GM19455 (cell line): ENCODE results near the gene MPP3.
"Not testable (repeated sequence)": the region's sequence is repeated elsewhere in the genome, so short reads cannot be mapped to it uniquely, and the experiment has no call there.

Experiments
- ATAC-seq: cut with Tn5 transposase; IDR thresholded peaks from one replicate; pipeline ENCODE4 v1.9.1; 2021; ENCODE audit not compliant: unreplicated experiment

The MPP3 gene

DNA sequence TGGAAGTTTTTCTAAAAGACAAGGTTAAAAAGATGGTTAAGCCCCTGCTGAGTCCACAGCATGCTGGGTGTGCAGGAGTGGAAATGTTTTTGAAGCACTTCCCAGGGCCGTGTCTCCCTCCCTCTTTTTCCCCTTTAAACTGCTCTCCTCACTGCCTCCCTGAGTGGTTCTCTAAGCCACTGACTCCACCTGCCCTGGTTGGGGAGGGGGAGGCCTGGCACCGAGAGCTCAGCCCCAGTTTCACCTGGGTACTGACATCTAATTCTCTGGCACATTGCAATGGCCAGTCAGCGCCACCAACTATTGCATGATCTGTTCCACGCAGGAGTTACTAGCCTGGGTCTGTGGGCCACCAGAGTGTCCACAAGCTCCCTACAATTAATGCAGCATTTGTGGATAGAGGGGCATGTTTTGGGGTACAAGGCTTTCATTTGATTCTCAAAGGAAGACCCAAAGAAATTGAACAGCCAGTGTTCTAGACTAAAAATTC lies 22.7 kb downstream of the MPP3 start:
- ATAC-seq = no peak

DNA sequence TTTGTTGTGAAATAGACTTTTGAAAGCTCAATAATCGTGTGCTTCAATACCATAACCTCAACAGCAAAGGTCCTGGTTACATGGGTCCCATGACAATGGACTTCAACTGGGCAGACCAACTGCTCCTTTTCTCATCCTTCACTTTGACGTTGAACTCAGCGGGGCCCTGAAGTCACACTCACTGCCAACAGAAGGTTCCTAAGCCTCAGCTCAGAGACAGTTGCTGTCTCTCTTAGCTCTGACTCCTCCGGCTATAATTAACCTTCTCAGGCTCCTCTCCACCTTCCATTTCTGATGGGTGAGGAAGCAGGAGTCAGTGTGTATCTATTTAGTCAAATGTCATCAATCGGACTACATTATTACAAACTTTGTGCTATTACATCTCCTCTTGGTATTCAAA lies 23.8 kb downstream of the MPP3 start:
- no peak for ATAC-seq

DNA sequence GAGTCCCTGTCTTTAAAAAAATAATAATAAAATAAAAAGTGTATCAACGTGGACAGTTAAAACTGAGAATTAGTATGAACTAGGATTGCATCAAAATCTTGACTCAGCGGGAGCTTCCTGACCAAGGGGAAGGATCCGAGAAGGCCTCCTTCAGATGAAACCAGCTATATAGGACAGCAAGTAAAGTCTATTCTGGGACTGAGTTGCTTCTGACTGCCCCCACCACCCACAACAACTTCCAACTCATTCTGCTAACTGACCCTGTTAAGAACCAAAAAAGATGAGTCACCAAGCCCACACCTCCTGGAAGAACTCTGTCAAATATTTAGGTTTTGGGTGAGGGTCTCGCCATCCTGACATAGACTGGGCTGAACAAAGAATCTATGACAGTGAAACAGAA lies 24.9 kb downstream of the MPP3 start:
- ATAC-seq = no peak

DNA sequence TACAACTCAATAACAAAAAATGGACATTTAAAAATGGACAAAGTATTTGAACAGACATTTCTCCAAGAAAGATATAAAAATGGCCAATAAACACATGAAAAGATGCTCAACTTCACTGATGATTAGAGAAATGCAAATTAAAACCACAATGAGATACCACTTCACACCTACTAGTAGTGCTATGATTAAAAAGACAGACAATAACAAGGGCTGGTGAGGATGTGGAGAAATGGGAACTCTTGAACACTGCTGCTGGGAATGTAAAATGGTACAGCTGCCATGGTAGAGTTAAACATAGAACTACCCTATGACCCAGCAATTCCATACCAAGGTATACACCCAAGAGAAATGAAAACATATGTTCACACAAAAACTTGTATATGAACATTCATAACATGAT lies 27.8 kb downstream of the MPP3 start:
- ATAC-seq = no peak

DNA sequence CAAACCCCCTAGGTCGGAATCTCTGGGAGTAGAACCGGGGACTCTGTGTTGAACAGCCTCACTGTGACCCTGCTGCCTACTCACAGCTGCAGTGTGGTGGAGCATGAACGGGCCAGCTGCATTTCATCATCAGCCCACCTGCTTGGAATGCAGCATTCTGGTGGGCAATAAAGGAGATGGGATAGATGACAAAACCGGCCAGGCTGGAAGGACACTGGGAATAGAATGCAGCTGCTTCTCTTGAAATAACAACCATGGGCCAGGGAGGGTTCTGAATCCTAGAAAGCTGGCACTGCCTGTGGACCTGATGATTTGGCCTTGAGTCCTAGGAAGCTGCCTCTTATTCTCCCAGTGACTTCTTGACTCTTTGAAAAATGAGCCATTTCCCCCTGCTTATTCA lies 29.2 kb downstream of the MPP3 start:
- no peak for ATAC-seq

DNA sequence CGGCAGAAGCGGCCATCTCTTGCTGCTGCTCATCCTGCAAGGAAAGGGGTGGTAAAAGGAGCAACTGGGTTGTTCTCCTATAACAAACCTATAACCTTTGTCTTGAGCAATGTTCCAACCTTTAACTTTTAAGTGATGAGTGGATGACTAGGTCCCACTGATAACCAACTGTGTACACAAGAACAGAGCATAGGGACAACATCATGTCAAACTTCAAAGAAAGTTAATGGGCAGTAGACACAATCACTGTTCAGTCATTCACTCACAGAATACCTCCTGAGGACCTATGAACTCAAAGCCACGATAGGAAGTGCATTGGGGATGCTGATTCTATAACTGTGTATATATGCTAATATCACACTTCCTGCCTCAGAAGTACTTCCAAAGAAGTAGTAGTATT lies 31.1 kb downstream of the MPP3 start:
- ATAC-seq = no peak

DNA sequence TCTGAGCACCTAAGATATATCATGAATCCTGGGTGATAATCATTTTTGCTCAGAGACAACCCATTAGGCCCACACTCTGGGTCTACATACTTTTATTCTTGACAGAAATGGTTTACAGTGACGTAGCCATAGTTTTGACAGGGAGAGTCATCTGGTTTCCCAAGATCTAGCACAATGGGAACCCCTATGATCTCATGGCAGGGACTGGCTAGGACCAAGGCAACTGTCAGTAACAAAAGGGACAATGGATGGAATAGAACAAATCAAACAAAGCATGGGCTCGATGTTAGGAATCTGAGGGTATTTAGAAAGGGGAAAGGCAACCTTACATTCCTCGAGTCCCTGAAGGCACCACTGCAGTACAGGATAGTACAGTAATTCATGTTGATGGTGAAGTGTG lies 32.2 kb downstream of the MPP3 start:
- ATAC-seq = no peak

DNA sequence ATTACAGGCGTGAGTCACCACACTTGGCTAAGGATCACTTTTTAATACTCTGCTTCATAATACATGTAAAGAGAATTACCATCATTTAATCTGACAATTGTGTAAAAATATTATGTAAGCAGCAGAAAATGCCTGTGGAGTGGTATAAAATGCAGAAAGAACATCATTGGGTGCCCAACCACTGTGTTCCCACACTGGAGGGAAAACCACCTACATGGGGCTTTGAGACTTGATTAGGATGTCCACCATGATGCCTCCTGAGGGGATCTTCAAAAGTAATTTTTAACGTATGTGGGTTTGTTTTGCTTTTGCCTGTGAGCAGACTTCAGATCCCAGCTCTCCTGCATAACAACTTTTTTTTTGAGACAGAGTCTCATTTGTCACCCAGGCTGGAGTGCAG lies 33.9 kb downstream of the MPP3 start:
- no peak for ATAC-seq

DNA sequence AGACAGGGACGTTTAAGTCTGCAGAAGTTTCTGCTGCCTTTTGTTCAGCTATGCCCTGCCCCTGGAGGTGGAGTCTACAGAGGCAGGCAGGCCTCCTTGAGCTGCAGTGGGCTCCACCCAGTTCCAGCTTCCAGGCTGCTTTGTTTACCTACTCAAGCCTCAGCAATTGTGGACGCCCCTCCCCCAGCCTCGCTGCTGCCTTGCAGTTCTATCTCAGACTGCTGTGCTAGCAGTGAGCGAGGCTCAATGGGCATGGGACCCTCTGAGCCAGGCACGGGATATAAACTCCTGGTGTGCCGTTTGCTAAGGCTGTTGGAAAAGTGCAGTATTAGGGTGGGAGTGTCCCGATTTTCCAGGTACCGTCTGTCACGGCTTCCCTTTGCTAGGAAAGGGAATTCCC lies 34.9 kb downstream of the MPP3 start:
- not testable (repeated sequence) for ATAC-seq

DNA sequence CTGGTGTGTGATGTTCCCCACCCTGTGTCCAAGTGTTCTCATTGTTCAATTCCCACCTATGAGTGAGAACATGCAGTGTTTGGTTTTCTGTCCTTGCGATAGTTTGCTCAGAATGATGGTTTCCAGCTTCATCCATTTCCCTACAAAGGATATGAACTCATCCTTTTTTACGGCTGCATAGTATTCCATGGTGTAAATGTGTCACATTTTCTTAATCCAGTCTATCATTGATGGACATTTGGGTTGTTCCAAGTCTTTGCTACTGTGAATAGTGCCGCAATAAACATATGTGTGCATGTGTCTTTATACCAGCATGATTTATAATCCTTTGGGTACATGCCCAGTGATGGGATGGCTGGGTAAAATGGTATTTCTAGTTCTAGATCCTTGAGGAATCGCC lies 40.3 kb downstream of the MPP3 start:
- not testable (repeated sequence) for ATAC-seq

DNA sequence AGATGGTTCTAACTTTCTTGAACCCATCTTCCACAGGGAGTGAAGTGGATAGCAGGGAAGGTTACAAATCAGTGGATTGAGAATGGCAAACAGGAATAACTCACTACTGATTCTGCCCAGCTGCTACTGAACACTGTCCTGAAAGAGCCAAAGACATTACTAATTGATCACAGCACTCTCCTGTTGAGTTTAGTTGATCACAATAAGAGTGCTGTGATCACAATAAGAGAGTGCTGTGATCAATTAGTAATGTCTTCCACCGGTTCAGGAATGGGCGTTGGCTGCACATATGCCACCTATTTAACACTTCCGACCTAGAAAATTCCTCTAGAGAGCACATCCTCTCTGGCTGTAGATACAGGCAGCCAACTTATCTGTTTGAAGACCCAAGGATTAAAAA lies 41.4 kb downstream of the MPP3 start:
- ATAC-seq = no peak

DNA sequence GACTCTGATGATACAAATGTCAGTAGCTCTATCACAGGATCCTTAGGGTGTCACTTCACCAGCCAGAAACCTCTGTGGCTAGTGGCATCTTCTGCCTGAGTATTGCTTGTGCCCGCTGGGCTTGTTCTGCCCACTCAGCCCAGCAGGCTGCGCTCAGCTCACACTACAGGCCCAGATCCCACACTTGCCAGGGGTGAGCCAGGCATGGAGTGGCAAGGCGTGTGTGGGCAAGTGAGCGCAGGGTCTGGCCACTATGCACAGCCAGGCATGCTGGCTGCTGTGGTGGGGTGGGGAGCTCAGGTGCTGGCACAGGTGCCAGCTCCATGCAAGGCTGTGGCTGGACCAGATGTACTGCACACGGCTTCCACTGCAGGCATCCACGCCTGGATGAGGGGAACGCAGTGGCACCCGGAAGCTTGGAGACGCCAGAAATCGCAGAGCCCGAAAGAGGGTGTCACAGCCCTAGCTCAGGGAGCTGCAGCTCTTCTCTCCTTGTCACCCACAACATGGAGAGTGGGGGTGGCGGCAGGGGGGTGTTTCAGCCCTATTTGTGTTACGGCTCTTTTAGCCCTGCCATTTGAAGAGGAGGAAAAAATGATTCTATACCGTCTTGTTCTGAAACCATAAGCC lies 42.5 kb downstream of the MPP3 start:
- ATAC-seq = no peak

DNA sequence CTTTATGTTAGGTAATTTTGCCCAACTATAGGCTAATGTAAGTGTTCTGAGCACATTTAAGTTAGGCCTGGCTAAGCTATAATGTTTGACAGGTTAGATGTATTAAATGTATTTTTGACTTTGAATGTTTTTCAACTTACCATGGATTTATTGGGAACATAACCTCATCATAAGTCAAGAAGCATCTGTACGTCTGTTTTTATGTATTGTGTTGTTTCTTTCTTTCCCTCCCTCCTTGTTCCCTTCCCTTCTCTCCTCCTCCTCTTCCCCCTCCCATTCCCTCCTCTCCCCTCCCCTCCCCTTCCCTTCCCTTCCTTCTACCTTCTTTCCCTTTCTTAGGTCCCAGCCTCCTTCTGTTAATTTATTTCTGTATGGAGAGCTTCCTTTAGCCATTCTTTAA lies 43.5 kb downstream of the MPP3 start:
- no peak for ATAC-seq

DNA sequence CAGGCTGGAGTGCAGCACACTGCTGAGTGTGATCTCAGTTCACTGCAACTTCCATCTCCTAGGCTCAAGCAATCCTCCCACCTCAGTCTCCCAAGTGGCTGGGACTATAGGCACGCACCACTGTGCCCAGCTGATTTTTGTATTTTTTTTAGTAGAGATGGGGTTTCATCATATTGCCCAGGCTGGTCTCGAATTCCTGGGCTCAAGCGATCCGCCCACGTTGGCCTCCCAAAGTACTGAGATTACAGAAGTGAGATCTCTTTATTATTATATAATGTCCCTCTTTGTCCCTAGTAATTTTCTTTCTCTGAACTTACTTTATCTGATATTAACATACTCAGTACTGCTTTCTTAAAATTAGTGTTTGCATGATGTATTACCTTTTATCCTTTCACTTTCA lies 44.4 kb downstream of the MPP3 start:
- ATAC-seq = no peak

DNA sequence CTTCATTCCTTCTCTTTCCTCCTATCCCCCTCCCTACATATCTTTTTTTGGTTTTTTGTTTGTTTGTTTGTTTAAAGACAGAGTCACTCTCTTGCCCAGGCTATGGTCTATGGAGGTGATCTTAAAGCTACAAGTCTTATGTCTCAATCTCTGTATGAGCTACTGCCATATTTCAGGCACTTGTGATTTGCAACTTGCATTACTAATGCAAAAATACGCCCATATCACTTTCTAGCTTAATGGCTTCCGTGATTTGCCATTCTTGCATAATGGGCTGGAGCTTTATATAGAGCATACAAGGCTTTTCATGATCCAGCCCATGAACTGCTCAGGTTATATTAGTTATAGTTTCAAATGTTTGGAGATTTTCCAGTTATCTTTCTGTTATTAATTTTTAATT lies 45.2 kb downstream of the MPP3 start:
- no peak for ATAC-seq

DNA sequence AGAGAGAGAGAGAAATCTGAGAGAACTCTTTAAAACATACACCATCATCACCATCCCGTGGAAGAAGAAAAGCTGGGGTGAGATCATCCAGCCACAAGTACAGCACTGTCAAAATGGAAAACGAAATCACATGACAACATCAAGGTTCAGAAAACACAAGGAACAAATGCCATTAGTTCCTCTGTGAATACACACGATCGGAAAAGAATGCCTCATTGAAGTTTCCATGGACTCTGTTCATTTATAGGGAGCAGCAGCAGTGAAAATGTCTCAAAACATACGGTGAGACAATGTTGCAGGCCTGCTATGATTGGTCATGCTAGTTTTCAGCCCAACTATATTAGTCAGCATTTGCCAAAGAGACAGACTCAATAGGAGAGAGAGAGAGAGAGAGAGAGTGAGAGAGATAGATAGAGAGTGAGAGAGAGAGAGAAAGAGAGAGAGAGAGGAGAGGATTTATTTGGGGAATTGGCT lies 48.3 kb downstream of the MPP3 start:
- no peak for ATAC-seq

DNA sequence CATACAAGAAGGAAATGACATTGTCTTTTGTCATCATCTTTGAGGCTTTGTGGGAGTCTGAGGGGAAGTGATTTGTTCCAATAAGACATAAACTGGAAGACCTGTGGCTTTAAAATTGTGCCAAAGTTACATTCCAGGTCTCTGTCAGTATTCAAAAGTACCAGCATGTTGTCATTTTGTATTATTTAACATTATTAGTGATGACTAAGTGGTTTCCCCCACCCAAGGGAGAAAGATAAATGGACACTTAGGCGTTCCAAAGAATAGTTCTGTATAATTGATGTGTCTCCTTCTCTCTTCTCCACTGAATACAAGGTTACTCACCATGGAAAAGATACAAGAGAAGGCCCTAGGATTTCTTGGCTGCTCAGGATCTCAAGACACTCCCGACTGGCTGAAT lies 48.9 kb downstream of the MPP3 start:
- ATAC-seq = no peak

DNA sequence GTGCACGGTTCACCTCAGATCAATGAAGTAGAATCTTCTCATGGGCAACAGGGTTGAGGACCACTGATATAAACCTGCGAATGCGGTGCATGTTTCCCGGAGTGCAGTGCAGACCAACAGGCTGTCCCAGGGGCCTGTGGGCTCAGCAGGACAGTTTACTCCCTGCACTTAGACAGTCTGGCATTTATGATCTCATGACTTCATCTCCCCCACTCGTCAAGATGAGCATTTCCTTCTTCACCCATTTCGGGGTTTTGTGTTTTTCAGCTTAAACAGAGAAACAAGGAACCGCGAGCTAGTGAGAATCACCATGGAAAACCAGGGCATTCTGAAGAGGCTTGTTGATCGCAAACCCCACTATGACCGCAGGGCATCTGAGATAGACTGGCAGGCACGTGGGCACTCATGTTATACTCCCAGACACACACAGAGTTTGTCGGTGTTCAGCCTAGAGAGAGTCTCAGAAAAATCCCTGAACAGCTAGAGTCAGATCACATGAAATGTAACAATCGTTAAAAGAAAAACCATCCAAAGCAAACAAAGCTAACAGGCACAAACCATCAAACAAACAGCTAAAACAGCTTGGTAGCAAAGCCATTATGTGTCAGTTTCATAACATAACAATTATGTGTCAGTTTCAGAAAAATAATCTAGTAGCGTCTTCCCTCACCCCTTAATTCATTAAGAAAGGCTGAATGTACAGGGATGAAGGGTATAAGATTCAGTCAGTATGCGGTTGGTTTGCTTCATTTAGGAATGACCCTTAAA lies 49.8 kb downstream of the MPP3 start:
- no peak for ATAC-seq

DNA sequence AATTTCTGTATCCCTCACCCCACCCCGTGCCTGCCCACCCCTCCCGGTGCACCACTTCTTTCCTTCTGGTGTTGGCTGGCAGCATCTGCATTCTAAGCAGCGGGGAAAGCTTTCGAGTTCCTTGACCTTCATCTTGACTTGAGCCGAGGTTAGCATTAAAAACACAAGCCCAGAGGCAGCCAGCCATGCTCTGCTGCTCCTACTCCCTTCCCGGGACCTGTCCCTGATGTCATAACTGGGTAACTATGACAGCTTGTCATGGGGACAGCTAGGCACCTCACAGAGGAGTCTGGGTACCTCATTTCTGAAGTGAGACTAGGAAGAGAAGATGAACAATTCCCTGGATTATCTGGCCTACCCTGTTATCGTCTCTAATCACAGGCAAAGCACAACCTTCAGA lies 52.8 kb downstream of the MPP3 start, which contains the start of gene CFAP97D1:
Gene CFAP97D1 (plus strand): TSS at position 301 of the 400 bp plus-strand sequence. CDS start 28 bp downstream, at position 329.
- no peak for ATAC-seq

DNA sequence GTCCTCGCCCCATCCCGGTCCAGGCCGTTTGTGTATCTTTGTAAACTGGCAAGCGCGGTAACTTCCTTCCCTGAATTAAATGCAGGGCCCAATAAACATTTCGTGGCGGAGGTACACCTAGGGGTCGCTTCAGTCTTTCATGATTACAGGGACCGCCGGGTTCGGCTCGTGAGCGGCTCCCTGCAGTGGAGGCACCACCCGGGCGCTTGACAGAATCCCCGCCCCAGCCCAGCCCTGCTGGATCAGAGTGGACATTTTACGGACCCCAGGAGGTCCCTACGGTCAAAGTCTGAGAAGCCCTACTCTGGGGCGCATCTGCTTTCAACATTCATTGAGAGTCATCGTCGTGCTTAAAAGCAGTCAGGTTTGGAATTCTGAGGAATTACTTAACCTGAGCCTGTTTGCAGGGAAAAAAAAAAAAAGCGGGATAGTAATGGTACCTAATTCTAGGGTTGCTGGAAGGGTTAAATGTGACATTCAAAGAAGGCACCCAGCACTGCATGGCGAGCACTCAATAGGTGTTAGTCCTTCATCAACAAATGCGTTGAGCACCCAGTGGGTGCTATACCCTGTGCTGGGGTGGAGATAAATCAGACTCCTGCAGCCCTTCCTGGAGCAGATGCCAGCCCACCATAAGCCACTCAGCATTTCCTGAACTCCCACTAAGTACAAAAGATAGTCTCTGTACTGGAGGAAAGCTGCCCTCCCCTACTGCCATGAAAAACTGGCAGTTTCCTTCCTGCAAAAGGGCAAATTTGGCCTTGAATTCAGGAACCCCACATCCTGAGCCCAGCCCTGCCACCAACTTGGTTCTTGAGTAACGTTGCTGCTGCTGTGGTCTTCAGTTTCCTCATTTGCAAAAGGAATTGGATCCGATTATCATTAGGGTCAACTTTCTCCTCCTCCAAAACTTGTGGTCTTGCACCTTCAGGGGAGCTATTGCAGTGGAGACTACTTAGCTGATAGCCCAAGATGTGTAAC lies 53.5 kb downstream of the MPP3 start:
- ATAC-seq = no peak
